Ammon's horn (tissue), 1 donor: ENCODE data around the gene AARS1.
"Not testable (repeated sequence)": the region's sequence is repeated elsewhere in the genome, so short reads cannot be mapped to it uniquely, and the experiment has no call there.

Experiments used
- DNase-seq: peaks from one replicate; pipeline ENCODE4 v3.0.0-alpha.2; 2016; ENCODE audit warnings: low spot score

The AARS1 gene

DNA sequence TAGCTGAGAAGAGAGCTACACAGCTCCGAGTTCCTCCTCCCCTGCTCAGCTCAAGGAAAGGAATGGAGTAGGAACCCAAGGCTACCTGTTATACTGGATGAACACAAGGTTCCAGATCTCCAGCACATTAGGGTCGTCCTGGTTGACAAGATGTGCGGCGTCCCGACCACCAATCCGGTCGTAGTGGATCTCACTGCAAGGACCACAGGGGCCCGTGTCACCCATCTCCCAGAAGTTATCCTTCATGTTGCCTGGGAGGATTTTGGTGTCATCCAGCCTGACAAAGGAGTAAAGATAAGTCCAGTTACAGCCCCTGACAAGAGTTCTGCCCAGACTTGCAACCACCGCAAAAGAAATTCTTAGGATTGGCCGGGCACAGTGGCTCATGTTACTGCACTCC lies 17.6 kb downstream of the AARS1 start:
- DNase-seq, result no peak

DNA sequence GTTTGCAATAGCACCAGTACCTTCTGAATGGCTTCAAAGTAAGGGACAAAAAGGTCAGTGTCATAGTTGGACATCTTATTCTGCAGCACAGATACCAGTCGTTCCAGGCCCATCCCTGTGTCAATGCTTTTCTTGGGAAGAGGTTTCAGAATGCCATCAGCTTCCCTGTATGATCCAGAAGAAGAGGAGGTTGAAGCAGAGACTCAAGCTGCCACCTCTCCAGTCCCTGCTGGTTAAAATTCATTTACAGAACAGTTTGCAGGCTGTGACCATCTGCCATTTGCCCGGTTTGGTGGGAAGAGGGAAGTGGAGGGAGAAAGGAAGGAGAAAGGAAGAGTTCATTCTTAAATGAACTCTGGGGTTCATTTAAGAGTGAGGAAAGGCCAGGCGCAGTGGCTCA lies 19.1 kb downstream of the AARS1 start:
- DNase-seq, result no peak

DNA sequence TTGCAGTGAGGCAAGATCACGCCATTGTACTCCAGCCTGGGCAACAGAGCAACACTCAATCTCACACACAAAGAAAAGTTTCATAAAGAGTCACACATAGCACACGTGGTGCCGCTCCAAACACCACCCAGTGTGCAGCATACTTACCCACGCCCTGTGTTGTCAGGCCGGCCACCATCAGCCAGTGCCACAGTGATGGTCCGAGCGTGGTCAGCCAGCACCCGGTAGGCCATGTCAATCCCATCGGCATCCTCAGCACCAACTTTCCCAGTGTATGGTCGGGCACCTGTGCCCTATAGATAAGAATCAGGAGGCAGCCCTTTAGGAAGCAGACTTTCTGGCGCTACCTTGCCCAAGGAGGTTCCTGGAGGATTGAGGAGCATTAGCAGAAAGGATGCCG lies 19.8 kb downstream of the AARS1 start:
- no peak for DNase-seq

DNA sequence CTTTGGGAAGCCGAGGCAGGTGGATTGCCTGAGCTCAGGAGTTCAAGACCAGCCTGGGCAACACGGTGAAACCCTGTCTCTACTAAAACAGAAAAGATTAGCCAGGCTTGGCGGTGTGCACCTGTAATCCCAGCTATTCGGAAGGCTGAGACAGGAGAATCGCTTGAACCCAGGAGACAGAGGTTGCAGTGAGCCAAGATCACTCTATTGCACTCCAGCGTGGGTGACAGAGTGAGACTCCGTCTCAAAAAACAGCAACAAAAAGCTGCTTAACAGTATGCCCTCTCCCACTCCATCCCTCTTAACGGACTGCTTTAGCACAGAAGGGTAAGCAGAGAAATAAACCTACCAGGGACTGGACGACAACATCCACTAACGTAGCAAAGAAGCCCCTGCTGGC lies 21.4 kb downstream of the AARS1 start:
- not testable (repeated sequence) for DNase-seq

DNA sequence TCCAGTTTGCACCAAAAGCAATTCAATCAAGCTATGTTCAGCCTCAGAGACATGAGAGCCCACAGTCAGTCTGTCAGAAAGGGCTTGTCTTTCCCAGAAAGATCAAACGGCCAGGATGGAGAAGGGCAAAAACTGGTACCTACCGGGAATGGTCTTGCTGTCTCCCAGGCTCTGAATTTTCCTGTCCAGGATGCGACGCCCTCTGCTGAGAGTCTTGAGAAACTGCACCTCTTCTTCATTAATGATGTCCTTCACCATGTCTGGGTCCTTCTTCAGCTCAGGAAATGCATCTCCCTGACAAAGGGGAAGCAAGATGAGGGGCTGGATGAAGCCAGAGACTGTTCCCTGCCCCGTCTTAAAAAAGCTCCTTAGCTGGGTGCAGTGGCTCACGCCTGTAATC lies 21.8 kb downstream of the AARS1 start:
- DNase-seq, result peak; percentile 43

DNA sequence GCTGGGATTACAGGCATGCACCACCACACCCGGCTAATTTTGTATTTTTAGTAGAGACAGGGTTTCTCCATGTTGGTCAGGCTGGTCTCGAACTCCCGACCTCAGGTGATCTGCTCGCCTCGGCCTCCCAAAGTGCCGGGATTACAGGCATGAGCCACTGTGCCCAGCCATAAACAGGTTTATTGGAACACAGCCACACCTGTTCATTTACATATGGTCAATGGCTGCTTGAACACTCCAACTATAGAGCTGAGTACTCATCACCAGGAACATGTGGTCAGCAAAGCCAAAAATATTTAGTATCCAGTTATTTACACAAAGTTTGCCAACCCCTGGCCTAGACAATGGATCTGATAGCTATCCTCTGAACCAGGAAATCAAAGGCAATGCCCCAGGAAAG lies 29.4 kb downstream of the AARS1 start:
- DNase-seq, result not testable (repeated sequence)

DNA sequence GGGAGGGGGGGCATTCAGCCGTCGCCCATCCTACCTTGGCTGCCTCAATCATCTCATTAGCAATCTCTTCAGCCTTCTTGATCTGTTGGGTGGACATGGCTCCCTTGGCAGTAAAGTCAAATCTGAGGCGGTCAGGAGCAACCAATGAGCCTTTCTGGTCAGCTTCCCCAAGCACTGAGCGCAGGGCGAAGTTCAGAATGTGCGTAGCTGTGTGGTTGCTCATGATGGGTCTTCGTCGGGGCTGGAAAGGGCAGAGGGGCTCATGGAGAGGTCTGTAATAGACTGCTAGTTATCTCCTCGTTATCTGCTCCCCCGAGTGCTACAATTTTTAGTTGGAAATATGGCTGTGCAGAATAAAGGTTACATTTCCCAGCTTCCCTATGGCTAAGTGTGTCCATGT lies 30.4 kb downstream of the AARS1 start:
- no peak for DNase-seq

DNA sequence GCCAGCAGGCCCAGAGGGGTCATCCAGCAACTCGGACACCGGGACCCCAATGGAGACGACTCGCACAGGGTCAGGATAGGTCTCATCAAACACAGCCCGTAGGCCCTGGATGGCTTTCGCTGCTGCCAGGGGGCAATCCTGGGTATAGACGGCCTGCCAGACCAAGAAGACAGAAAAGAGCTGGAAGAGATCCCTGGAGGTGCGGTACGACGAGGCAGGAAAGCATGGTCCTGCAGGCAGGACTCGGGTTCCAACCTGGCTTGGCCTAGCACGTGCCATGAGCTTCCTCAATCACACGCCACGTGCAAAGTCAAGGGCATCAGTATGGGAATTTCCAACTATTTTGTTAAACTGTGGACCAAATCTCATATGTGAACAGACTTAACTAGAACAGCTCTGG lies 31.2 kb downstream of the AARS1 start:
- DNase-seq, result no peak

DNA sequence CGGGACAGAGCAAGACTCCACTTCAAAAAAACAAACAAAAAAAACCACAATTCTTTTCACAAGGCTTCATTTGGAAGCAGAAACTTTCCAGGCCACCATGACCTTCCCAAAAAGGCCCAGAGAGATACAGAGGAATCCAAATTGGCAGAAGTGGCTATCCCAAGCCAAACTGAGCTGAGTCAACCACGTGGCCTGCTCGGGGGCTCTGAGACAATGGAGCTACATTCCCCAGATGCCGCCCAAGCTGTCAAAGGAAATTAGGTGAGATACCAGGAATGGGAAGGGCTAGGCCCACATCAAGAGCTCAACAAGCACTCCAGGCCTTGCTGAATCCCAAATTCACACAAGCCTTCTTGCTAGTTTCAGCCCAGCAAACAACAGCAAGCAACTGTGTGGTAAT lies 31.9 kb downstream of the AARS1 start:
- DNase-seq, result no peak

DNA sequence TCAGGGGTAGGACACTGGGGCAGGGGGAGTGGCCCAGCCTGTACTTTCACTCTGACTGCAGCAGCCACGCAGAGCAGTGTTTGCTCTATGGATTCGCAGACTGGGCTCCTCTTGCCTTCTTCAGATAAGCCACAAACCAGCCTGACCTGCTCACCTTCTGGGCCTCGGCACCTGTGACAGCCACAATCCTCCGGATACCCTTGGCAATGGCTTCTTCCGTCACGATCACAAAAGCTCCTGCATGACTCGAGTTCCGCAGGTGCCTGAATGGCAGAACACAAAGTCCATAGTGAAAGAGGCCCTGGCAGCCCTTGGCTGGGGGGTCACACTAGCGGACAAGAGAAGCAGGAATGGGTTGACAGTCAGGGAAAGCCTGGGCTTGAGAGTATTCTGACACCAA lies 33.7 kb downstream of the AARS1 start:
- DNase-seq, result no peak

DNA sequence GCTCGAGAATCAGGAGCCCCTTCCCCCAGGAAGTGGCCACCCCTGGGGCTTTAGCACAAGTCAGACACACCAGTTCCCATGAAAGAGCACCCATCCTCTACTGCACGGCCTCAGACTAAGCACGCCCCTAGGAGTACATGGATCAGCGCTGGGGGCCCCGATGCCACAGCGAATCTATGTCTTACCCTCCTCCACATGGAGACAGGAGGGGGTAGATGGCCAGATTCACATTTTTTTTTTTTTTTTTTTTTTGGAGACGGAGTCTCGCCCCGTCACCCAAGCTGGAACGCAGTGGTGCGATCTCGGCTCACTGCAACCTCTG lies 34.4 kb downstream of the AARS1 start:
- no peak for DNase-seq

DNA sequence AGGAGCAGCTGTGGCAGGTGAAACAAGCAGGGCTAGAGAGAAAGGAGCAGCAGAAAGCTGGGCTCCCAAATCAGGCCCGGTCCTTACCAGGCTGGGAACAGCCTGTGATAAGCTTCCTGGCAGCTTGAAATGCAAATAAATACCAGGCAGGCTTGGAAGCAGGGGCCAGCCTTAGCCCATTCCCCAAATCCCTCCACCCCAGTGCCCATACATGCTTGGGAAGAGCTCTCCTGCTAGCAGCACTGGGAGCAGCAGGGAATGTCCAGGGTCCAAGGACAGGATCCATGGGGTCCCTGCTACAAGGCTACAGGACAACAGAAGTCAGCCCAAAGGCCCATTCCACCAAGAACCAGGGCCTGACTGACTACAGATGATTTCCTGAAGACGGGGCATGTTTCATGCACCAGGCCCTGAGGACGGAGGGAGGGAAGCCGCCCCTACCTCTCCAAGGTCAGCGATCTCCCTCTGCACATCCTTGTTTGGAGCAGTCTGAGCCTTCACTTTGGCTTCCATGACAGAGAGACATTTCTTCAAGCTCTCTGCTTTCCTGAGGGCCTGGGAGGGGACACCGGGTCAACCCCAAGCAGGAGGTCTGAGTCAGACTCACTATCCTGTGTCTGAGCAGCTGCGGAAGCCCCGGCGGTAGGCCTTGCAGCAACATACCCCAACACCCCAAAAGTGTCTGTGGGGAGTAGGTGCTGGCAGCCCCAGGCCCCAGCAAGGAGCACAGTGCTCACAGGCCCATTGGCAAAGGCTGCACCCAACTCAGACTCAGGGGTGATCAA lies 34.9 kb downstream of the AARS1 start:
- DNase-seq, result no peak

DNA sequence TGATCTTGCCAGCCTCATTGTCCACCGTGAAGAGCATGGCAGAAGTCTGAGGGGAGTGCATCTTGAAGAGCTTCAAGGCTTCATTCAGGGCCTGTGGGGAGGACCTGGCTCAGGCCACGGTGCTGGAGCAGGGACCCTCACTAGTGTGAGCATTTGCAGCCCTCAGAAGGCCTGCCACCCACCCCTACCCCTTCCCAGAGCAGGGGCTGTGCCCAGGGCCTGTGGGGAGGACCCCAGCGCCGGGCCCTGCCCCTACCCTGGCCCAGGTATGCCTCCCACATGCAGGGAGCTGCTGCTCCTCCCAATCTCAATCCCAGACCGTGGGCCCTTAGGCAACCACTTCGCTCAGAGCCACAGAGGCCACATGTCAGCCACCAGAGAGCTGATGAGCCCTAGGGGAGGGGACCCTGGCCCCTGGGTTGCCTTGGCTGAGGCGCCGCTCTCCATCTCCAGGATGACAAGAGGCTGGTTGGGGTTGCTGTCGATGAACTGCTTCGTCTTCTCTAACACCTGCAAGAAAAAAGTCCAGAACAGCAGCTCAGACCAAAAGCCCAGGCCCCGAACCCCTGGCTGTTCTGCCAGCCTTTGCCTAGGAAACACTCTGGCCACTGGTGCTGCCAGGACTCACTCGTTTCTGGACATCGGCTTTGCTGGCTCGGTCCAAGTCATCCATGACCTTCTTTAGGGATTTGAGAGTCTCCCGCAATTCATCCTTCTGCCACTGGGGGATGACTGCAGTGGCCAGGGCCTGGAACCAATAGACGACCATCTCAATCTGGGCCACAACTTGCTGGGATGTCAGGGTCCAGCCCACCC lies 35.8 kb downstream of the AARS1 start:
- DNase-seq, result no peak

DNA sequence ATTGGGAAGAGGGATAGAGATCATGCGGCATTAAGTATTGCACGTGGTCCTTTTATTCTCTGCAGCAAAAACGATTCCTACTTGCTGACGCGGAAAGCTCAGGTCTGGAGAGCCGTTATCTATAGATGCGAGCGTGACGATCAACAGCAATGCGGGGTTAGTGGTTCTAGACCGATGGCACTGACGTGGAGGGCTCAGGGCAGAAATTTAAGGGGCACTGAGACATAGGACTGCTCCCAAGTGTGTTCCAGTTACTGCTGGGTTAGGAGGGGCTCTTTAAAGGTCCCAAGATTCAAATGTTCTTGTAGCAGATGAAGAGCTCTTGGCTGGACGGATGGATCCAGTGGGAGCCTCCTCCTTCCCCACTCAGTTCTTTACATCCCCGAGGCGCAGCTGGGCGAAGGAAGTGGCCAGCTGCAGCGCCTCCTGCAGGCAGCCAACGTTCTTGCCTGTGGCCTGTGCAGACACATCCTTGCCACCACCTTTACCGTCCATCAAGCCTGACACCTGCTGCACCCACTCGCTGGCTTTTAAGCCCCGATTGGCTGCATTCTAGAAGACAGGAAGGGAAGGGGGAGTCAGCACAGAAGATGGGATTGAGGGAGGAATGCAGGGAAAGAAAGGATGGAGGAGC lies 36.8 kb downstream of the AARS1 start:
- DNase-seq, result no peak

DNA sequence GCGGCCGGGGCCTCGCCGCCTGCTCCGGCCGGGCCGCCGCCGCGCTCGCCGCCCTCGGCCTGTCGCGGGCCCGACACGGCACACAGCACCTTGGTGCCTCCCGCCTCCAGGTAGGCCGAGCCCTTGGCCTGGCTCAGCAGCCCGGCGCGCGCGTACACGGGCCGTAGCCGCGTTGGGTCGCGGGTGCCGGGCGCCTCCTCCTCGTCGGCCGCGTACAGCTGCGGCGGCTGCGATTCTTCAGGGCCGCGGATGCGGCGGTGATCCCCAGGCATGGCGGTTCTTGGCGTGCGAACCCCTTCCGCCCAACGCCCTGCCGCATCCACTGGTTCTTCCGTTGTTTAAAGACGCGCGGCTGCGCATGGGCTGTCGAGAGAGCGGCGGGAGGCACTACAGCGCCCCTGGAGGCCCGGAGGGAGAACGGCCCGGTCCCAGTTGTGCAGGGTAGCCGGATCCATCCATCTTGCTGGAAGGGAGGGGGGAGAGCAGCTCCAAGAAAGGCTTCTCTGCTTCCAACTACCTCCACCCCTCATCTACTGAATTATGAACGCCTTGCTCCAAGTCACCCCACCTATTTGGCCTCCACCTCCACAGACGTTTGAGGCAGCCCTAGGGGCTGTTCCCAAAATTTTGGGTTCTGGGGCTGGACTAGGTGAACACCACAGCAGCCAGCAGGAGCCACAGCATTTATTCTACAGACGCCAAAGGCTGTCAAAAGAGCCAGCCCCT lies 37.5 kb downstream of the AARS1 start, which contains the start of gene EXOSC6:
EXOSC6 (minus strand) TSS at position 312 of the 726 bp plus-strand sequence; CDS start at position 272, 40 bp downstream.
- DNase-seq, result peak; percentile 92

DNA sequence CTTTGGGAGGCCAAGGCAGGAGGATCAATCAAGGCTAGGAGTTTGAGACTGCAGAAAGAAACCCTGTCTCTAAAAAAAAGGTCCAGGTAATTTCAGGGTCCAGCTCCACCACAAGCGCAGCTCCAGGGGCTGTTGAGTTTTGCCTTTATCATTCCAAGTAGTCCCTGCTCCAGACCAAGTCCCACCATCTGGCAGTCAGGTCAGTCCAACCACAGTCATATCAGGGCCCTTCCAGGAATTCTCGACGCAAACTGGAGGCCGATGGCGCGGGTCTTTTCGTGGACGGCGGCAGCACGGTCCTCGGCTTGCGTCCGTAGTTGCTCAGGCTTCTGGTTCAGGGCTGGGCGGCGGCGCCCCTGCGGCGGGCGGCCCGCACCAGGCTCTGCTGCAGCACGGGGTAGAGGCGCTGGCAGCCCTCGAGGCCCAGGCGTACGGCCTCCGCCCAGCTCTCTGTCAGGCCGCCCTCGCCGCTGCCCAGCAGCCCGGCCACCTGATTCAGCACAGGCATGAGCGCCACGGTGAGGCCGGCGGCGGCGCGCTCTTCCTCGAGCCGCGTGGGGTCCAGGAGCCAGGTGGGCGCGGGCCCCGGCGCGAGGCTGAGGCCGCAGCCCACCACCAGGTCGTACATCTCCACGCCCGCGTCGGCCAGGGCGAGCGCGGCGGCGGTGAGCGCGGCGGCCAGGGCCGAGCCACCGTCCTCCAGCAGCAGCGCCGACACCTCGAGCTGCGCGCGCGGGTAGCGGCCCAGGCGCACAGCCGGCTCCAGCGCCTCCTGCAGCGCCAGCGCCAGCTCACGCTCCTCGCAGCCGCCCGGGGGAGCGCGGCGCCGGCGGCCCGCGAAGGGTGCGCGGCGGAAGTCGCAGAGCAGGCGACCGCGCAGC lies 38.3 kb downstream of the AARS1 start:
- no peak for DNase-seq

DNA sequence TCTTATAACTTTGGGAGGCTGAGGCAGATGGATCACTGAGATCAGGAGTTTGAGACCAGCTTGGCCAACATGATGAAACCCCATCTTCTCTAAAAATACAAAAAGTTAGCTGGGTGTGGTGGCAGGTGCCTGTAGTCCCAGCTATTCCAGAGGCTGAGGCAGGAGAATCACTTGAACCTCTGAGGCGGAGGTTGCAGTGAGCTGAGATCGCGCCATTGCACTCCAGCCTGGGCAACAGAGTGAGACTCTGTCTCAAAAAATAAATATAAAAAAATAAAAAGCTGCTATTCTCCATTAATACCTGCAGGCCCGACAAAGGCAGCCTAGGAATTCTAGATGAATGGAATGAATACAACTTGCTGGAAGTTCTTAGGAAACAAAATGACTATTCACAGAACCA lies 39.6 kb downstream of the AARS1 start:
- not testable (repeated sequence) for DNase-seq

DNA sequence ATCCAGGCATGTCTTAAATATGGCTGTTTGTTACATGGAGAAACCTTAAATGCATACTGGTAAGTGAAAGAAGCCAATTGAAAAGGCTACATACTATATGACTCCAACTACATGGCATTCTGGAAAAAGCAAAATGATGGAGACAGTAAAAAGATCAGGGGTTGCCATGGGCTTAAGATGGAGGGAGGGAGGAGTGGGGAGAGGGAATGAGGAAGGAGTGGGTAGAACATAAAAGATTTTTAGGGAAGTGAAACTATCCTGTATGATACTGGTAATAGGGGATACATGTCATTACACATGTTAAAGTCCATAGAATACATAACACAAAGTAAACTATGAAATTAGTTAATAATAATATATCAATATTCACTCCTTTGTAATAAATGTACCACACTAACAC lies 50.5 kb downstream of the AARS1 start:
- not testable (repeated sequence) for DNase-seq

DNA sequence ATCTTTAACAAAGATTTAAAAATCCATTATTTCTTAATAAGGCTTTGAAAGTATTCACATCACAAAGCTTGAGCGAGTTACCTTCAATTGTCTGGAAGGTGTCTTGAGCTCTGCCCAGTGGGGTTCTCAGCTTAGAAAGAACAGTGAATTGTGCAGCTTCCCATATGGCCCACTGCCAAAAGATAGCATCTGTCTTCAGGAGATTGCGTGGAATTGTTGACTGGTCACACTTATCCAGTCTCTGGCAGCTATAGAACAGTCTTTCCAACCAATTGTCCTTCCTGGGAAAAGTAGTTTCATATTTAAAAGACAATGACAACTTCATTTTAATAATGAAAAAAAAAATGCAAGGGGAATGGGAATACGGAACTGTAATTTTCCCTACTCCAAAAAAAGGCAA lies 57.5 kb downstream of the AARS1 start:
- DNase-seq, result not testable (repeated sequence)

DNA sequence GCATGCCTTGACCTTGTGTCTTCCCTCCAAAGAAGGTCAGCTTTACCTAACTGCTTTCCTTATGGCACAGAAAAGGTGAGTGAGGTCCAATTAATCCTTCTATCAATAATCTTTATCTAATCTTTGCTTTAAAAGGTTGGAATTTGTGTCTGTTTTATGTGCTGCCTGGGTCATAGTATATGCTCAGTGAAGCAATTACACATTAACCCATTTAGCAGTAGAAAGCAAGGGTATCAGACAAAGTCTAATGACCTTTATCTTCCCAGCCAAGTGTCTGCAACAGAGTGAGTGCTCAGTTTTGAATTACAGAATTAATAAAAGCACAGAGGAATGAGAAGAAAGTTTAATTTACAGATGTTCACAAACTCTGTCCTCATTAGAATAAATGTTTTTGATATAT lies 63.3 kb downstream of the AARS1 start:
- DNase-seq, result not testable (repeated sequence)

DNA sequence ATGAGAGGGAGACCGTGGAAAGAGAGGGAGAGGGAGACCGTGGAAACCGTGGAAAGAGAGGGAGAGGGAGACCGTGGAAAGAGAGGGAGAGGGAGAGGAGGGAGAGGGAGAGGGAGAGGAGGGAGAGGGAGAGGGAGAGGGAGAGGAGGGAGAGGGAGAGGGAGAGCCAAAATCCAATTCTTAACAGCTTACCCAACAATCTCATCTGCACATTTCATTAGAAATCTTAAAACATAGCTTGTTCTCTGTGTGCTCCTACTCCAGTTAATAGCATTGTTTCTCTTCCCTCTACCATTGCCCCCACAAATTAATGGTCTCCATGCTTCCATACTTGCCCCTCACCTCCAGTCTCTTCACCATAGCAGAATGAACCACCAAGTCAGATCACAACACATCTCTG lies 63.9 kb downstream of the AARS1 start:
- not testable (repeated sequence) for DNase-seq
